Amniotic stem cell (primary cell): Measurements from ENCODE around the gene VPS51.
A peak's percentile ranks its signal among the peaks of the same experiment; 100 is the strongest.

Experiments used
- DNase-seq: peaks from one replicate; lab custom pipeline; 2025; lab: John Stamatoyannopoulos, UW

Gene VPS51

DNA sequence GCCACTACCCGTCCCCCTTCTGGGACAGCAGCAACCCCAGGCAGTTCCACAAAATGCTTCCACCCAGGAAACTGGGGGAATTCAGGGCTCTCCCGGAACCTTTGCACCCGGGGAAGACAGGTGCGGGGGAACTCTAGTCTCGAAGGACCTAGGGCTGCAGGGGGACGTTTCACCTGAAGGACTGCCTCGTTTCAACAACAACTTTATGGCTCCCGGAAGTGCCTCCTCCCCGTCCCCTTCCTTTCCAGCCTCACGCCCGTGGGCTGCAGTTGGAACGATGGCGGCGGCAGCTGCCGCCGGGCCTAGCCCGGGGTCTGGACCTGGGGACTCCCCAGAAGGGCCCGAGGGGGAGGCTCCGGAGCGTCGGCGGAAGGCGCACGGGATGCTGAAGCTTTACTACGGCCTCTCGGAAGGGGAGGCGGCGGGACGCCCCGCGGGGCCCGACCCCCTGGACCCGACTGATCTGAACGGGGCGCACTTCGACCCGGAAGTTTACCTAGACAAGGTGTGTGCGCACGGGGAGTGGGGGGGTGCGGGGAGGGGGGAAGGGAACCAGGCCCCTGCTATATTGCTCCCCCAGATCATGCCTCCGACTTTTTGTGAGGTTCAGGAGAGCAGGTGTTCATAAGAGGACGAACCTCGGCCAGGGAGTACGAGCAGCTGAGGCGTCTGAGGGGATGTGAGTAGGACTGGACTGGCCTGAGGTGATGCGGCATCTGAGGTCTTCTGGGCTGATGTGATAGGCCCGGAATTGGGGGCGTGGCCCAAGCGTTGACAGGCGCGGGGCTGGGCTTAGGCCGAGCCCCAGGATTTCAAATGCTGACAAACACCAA is at the start of gene VPS51:
VPS51 (plus strand) TSS at position 241 of the 833 bp plus-strand sequence; CDS start at position 278, 37 bp downstream.
- peak; percentile 77 for DNase-seq

DNA sequence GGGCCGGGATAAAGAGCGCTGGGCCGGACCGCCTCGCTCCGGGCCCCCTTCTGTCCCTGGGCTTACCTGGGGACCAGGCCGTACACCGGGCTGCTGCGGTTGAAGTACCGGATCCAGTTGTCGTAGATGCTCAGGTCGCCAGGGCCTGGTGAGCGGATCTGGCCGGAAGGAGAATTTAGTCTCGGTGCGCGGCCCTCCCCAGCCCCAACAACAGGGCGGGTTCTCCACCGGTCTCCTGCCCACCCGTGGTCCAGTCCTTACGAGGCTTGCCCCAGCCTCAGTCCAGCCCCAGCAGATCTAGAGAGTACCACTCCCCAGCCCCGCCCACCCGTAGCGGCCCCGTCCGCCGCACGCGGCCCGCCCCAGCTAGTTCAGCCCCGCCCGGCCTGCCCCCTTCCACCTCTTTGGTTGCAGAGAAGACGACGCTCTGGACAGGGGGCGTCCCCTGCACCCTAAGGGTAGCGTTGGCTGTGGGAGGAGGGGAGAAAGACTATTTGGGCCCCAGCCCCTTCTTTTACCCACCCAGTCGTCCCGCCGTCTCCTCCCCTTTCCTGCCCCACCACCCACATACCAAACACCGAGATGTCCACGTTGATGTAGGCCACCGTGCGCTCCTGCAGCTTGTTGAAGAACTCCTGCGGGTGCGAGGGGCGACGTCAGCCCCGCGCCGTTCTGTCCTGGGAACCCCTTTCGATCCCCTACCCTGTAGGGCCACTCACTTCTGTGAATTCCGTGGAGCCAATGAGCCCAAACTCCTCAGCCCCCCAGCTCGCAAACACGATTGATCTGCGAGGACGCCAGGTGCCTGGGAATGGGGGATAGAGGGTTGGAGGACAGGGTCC is 48.2 kb upstream of the VPS51 start:
- no peak for DNase-seq

DNA sequence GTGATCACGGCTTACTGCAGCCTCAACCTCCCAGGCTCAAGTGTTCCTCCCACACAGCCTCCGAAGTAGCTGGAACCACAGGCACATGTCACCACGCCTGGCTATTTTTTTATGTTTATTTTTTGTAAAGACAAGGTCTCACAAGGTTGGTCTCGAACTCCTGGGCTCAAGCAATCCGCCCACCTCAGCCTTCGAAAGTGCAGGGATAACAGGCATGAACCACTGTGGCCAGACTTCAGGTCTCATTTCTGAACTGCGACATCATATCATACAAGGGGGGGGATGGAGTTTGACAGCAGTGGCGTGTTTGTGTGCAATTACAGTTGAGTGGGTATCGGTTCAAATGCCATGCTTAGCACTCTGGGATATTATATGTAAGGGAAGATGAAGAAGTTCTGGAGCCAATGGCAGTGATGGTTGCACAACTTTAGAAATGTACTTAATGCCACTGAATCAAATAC is 44.6 kb upstream of the VPS51 start:
- DNase-seq = no peak

DNA sequence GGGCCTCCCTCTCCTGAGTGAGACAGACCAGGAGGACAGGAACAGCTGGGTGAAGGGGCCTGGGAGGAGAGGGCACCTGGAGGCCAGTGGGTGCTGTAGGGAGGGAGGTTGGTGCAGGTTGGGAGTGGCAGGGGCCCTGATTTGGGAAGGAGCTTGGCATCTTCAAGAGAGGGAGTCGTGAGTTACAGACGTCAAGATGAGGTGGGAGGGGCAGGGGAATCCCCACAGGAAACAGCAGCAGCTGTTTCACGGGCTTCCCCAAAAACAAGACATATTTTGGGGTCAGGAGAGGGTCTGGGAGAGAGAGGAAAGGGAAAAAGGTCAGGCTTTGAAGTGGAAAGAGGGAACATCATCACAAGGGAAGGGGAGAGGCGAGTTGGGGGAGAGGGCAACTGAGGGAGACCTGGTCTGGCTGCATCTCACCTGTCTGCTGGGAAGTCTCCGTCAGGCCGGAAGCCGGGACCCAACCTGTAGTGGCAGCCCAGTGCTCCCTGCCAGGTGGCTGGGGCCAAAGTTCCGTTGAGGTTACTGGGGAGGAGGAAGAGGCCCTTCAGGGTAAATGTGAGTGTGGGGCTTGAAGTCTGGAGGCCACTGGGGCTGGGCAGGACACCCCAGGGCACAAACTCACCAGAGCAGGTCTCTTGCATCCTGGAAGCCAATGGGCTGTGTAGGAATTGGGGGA is 42.0 kb upstream of the VPS51 start:
- DNase-seq = no peak

DNA sequence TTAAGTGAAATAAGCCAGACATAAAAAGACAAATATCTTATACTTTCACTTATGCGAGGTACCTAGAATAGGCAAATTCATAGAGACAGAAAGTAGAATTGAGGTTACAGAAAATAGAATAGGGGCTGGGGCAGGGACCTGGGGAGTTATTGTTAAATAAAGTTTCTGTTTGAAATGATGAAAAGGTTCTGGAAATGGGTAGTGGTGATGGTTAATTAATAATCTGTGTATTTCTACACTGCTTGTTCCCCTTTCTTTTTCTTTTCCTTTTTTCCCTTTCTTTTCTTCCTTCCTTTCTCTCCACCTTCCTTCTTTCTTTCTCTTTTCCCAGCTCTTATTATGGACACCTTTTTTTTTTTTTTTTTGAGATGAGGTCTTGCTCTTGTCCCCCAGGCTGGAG is 40.5 kb upstream of the VPS51 start:
- DNase-seq = no peak

DNA sequence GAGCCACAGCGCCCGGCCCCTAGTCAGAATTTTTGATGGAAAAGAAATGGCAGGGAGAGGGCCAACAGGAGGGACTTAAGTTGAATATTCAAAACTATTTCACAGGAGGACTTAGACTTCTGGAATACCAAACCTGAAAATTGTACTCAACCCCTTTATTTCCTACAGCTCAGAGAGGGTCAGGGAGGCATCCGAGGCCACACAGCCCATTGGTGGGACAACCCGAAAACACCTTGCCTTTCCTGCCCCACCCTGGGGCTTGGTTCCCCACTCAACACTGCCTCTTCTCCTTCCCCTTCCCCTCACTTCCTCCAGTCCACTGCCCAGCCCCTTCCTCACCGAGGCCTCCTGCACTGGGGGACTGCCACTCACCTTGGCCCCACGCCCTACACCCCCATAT is 39.0 kb upstream of the VPS51 start:
- DNase-seq = no peak

DNA sequence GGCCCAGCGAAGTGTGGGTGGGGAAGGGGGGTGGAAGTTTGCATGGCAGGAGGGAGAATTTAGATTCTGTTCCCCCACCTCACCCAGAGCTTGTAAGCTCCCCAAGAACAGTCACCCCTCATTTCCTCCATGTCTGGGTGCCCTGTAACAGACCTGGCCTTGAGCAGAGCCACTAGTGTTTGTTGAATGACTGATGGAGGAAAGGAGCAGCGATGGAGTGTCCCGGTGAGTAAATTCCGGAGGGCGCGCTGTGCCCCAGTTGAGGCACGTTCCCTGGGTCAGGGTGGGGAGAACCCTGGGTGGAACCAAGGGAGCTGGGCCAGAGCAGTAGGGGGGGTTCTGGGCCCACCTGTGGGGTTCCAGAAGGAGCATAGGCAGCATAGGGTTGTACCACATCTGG is 38.5 kb upstream of the VPS51 start:
- DNase-seq = no peak

DNA sequence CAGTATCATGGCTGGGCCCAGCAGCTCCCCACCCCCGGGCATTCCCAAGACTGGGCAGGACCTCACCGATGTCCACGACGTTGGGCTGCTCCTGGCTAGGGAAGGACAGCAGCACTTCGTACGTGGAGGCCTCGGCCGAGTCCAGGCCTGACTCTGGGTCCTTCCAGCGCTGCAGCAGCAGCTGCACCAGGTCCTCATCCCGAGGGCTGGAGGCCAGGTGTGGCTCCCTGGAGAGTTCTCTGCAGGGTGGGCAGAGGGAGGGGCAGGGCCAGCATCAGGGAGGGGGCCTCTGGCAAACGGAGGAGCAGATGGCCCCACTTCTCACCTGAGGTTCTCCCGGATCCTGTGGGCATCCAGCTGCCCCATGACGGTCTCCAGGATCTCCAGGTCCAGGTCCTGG is 38.0 kb upstream of the VPS51 start:
- DNase-seq = no peak

DNA sequence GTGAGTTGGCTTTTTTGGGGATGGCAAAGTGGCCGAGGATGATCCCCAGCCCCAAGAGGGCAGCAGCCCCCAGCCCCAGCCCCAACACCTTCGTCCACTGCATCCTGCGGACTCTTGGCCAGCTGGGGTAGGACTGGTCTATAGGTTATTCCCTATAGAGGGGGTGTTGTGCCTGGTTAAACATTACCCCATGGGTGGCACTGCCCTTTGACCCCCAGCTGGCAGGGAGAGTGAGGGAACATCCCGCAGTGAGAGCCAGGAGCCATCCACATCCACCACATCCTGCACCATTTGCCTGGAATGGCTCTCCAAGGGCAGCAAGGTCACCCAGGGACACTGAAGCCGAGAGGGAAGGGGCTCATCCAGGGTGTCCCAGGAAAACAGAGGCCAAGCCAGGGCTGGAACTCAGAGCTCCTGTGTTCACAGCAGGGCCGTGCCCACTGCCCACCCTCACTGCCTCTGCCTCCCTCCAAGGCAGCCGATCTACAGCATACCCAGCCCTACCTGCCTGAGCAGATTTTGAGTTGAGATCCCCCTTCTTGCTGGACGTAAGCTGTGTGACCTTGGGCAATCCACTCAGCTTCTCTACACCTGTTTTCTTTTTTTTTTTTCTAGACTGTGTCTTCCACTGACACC is 37.5 kb upstream of the VPS51 start, which contains the start of gene NAALADL1:
NAALADL1 (minus strand) TSS at position 135 of the 636 bp plus-strand sequence; CDS start at position 103, 32 bp downstream.
- no peak for DNase-seq

DNA sequence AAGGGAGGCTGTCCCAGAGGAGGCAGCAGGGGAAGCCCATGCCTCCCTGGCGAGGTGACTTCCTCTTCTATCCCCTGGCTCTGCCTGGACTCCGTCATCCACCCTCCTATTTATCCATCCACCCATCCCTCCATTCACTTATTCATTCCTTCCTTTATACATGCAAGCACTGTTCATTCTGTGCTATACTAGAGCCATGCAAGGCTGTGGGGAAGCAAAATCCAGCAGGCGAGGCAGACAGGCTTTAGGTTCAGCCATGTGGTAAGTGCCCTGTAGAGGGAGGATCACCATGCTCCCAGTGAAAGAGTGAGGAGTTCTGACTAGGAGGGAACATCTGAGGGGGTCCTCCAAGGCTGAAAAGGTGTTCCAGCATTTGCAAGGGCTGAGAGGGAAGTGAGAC is 36.5 kb upstream of the VPS51 start:
- no peak for DNase-seq

DNA sequence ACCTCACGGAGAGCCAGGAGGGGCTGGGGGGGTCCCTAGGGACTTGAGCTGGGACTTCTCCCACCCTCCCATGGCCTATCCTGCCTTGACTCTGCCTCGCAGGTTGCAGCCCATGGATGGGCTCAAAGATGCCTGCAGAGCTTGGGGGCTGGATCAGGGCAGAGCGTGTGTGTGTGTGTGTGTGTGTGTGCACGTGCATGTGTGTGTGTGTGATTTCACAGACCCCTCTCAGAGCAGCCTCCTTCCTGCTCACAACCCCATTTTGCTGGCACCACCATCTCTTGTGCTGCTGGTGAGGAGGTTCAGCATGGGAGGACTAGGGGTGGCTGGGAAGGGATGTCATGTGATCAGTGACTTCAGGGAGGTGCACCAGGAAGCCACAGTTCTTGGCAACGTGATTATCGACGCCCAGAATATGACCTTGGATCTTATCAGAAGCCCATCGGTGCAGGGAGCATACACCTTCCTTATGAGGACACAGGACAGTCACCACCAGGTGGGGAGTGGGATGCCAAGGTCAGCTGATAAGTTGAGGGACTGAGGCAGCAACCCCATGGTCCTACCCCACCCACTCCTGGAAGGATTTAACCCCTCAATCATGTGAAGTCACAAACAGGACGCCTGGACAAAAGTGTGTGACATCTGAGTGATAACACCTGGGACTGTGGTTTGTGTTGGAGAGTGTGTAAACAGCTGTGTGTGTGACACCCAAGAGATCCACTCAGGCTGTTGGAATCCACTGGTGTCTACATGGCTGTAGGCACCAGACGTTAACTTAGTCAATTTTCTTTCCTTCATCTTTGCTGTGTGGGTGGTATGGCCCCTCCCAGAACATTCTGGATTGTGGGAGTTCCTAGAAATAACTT is 35.8 kb upstream of the VPS51 start:
- DNase-seq = no peak

DNA sequence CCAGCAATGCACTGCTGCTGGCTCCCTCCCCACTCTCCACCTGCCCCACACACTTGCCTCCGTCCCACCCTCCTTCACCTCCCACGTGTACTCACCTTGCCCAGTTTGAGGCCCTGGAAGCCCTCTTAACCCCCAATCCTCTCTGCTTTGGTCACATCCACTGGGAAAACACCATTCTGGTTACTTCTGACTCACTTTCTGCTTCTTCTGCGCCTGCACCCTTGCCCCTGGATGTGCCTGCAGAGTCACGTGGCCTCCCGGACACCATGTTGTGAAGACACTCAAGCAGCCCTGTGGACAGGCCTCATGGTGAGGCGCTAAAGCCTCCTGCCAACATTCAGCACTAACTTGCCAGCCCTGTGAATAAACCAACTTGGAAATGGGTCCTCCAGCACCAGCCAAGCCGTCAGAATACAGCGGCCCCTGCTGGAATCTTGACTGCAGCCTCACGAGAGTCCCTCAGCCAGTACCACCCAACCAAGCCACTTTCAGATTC is 35.1 kb upstream of the VPS51 start:
- DNase-seq = no peak

DNA sequence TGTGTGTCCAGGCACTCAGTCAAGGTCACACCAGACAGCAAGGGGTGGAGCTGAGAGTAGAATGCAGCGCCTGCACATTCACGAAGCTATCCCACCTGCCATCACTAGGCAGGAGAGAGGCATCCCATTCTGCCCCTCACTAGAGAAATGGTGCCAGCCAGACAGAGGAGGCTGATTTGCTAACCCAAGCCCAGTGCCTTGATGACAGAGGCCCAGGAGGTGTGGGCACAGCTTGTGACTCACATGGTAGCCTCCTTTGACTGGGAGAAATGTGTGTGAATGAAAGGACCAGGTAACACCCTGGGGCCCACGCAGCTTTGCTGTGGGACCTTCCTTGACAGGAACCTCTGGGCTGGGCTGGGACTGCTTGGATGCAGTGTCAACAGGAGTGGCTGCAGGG is 32.5 kb upstream of the VPS51 start:
- DNase-seq = no peak

DNA sequence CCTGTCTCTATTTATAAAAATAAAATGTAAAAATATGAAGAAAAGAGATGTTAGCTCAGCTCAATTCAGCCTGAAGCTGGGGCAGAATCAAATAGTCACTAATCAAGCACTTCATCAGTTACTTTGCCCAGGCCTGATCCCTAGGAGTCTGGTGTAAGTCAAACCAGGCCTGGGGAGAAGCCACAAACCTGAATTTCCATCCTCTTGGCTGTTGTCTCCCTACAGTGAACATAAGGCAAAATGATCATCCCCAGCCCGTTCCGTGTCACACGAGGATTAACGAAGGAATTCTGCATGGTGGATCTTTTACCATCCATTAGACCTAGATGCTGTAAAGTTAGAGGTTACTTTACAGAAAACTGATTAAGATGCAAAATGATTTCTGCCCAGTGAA is 31.2 kb upstream of the VPS51 start:
- DNase-seq = no peak

DNA sequence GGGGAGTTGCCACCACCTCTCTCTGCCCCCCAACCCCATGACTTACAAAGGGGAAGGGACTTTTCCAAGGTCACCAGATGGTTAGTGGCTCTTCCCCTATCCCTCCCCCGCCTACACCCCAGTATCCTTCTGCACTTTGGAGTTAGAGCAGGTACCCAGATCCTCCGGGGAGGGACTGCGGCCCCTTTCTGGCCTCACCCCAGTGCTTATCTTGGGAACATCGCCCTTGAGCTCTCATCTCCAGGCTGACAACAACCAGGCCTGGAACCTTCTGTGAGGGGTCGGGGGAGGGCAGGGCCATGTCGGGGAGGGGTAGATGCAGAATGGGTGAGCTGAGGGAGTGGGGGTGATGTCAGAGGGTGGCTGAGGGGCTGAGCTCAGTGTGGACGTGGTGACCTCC is 30.2 kb upstream of the VPS51 start:
- DNase-seq = no peak

DNA sequence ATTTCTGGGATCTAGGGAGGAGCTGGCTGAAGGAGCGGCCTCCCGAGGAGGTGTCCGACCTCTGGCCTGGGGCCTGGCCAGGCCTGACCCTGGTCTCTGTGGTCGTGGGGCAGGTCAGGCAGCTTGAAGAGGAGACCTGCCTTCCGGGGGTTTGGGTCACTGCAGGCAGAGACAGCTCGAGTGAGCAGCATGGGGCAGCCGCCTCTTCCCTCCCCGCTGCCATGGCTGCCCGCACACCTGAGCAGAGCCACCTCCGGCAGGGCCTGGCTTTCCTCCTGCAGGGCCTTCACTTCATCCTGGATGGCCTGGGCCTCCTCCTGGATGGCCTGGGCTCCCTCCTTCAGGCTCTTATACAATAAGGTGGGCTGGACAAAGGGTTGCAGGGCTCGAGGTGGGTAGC is 29.7 kb upstream of the VPS51 start:
- DNase-seq = no peak

DNA sequence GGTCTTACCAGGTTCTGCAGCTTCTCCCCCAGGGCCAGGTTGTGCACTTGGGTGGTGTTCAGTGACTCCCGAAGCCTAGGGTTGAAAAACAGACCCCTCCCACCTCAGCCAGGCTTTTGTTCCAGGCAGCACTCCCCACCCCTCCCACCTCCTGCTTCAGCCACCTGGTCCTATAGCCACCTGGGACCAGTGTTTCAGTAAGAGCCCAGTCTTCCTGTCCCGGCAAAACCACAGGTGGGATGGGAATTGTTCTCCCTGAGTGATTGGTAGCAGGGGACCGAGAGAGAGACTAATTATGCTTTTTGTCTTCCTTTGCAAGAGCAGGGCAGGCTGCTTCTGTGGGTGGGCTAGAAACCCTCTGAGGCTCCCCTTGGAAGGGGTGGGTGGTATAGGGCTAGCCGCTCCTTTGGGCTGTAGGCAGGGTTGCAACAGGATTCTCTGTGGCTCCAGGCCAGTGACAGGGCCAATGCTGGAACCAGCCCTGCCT is 29.2 kb upstream of the VPS51 start:
- DNase-seq = no peak

DNA sequence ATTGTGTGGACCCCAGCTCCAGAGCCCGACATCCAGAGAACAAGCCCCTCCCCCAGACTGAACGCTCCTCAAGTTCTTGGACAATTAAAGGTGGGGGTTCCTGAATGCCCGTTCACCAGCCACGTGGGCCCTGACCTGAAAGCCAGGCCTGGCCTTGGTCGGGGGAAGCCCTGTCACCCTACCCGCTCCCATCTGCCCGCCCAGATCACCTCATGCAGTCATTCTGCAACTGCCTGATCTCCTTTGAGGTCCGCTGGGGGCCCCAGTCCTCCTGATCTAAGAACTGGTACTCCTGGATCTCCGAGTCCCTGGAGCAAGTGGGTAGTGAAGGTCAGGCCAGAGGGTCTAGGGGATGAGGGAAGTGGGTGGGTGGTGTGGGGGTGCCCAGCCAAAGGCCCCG is 28.6 kb upstream of the VPS51 start:
- no peak for DNase-seq

DNA sequence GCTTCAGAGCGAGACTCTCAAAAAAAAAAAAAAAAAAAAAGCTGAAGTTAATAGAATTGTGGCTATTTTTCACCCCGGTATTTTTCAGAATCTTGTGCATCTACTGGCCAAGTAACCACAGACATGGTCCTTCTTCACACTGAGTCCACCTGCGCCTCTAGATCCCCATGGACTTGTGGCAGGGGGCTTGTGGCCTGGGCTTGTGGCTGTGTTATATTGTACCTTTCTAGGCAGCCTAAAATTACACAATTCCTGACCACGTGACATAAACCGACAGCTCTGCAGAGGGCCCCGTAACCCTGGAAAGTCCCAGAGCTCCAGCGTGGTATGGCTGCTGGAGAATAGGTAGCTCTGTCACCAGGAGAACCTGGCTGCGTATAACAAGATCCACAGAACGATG is 26.8 kb upstream of the VPS51 start:
- DNase-seq = no peak

DNA sequence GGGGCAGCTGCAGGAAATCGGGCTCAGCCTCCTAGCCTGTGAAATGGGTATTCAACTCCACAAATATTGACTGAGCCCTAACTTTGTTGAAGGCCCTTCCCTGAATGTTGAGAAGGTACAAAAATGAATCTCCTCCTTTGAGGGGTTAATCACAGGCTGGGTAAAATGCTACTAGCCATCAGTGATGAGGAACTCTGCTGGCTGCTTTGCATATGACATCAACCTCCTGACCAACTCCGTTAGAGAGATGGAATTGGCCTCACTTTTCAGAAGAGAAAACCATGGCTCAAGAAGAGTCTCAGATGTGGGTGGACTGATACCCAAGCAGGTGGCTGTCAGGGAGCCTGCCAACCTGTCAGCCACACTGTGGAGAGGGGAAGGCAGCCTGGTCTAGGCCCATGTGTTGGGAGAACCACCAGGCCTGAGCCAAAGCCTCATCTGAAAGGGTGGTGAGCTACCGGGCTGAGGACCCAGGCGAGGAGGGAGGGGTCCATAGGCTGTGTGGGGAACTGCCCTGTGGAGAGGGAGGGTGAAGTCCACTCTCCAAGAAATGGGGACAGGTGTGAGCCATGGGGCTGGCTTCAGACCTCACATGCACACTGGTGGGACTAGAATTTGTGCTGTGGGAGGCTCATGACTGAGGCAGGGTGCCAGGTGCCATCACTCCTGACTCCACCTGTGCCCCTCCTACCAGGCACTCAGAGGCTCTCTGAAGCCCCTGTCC is 23.9 kb upstream of the VPS51 start:
- no peak for DNase-seq
